SK-N-SH (cell line): Measurements from ENCODE around the gene WNT3.
"Not testable (repeated sequence)": the region's sequence is repeated elsewhere in the genome, so short reads cannot be mapped to it uniquely, and the experiment has no call there.

Source experiments
- EP300 ChIP-seq, 2 experiments: IDR thresholded peaks; 2 replicates each; pipeline versions ENCODE4 v1.4.0 to v1.6.1; 2012; ENCODE audit warnings: borderline replicate concordance in 1 of 2, low read depth in 1 of 2, low read length in 1 of 2
- EZH2phosphoT487 ChIP-seq: fragments of 200-600 bp; sonication (generic); IDR thresholded peaks from 2 replicates; pipeline ENCODE4 v1.6.1; 2017; ENCODE audit warnings: low read depth, mixed run types, mild to moderate bottlenecking, antibody characterized with exemption, moderate library complexity, borderline replicate concordance
- SMC3 ChIP-seq: IDR thresholded peaks from 2 replicates; pipeline ENCODE4 v1.6.1; 2012; ENCODE audit warnings: low read depth, low read length, improper control_type of control experiment
- ZBTB33 ChIP-seq: IDR thresholded peaks from 2 replicates; pipeline ENCODE4 v1.4.0; 2012; ENCODE audit warnings: low read depth, borderline replicate concordance

GRCh38 chr17:46793023-46793422 is 25.5 kb downstream of the WNT3 start:
- TF ChIP-seq SMC3; EP300 (IDR thresholded peaks at IDR 0.05; ENCODE audit: borderline replicate concordance in 1 of 2, low read depth in 1 of 2, low read length in 1 of 2); ZBTB33; EZH2phosphoT487: not testable (repeated sequence)
